Measurements from ENCODE around the gene SAMD4B.

The SAMD4B gene

GRCh38 chr19:39410017-39410830, 68.0 kb downstream of the SAMD4B start:
- Histone ChIP-seq H3K36me3 (ENCODE audit: control insufficient read depth, insufficient read depth, low read length) (peaks cover 7% of the 10 kb centered on the region), H3K27me3 (ENCODE audit: control insufficient read depth, insufficient read depth, low read length, poor library complexity, severe bottlenecking) (peaks cover 13% of the 10 kb centered on the region)
- 3% methylated on average over 35 of the region's 35 CpGs for WGBS, 2 experiments

GRCh38 chr19:39410831-39411080, 68.5 kb downstream of the SAMD4B start:
- H3K27ac ChIP-seq (ENCODE audit: insufficient read depth, low read depth, low read length, poor library complexity, severe bottlenecking), result no peak overlapping the region

More at GRCh38 chr19:39410017-39410830, 68.0 kb downstream of the SAMD4B start:
- H3K4me1 ChIP-seq (ENCODE audit: control insufficient read depth, insufficient read depth, low read length), result peaks cover 39% of the 10 kb centered on the region
- peak overlapping the region; percentile 48 for H3K4me3 ChIP-seq (ENCODE audit: insufficient read depth, low read depth, low read length)
- H3K9me3 ChIP-seq (ENCODE audit: control insufficient read depth, low read length), result no peaks in the 10 kb centered on the region
- H3K27ac ChIP-seq (ENCODE audit: insufficient read depth, low read depth, low read length, poor library complexity, severe bottlenecking), result no peak overlapping the region

GRCh38 chr19:39411081-39411831, 69.0 kb downstream of the SAMD4B start:
- WGBS, 2 experiments, result 48 to 52% methylated on average over 9 of the region's 9 CpGs

More at GRCh38 chr19:39410831-39411080, 68.5 kb downstream of the SAMD4B start:
- Histone ChIP-seq H3K9me3 (ENCODE audit: control insufficient read depth, low read length) (no peaks in the 10 kb centered on the region), H3K27me3 (ENCODE audit: control insufficient read depth, insufficient read depth, low read length, poor library complexity, severe bottlenecking) (peaks cover 13% of the 10 kb centered on the region), H3K36me3 (ENCODE audit: control insufficient read depth, insufficient read depth, low read length) (peaks cover 8% of the 10 kb centered on the region), H3K4me1 (ENCODE audit: control insufficient read depth, insufficient read depth, low read length) (peaks cover 43% of the 10 kb centered on the region), H3K4me3 (ENCODE audit: insufficient read depth, low read depth, low read length) (no peak overlapping the region)
- 66 to 80% methylated on average over 1 of the region's 1 CpG for WGBS, 2 experiments

GRCh38 chr19:39411832-39412099, 69.5 kb downstream of the SAMD4B start:
- peaks cover 43% of the 10 kb centered on the region for H3K4me1 ChIP-seq (ENCODE audit: control insufficient read depth, insufficient read depth, low read length)
- WGBS, 2 experiments, result 4 to 5% methylated on average over 7 of the region's 7 CpGs
- H3K36me3 ChIP-seq (ENCODE audit: control insufficient read depth, insufficient read depth, low read length), result peaks cover 8% of the 10 kb centered on the region
- no peaks in the 10 kb centered on the region for H3K9me3 ChIP-seq (ENCODE audit: control insufficient read depth, low read length)
- H3K27me3 ChIP-seq (ENCODE audit: control insufficient read depth, insufficient read depth, low read length, poor library complexity, severe bottlenecking), result peaks cover 13% of the 10 kb centered on the region
- H3K4me3 ChIP-seq (ENCODE audit: insufficient read depth, low read depth, low read length), result peak overlapping the region; percentile 43
- H3K27ac ChIP-seq (ENCODE audit: insufficient read depth, low read depth, low read length, poor library complexity, severe bottlenecking), result no peak overlapping the region

More at GRCh38 chr19:39411081-39411831, 69.0 kb downstream of the SAMD4B start:
- no peaks in the 10 kb centered on the region for H3K9me3 ChIP-seq (ENCODE audit: control insufficient read depth, low read length)
- H3K4me1 ChIP-seq (ENCODE audit: control insufficient read depth, insufficient read depth, low read length), result peaks cover 43% of the 10 kb centered on the region
- H3K4me3 ChIP-seq (ENCODE audit: insufficient read depth, low read depth, low read length), result no peak overlapping the region
- peaks cover 8% of the 10 kb centered on the region for H3K36me3 ChIP-seq (ENCODE audit: control insufficient read depth, insufficient read depth, low read length)
- H3K27ac ChIP-seq (ENCODE audit: insufficient read depth, low read depth, low read length, poor library complexity, severe bottlenecking), result no peak overlapping the region
- H3K27me3 ChIP-seq (ENCODE audit: control insufficient read depth, insufficient read depth, low read length, poor library complexity, severe bottlenecking), result peaks cover 13% of the 10 kb centered on the region

GRCh38 chr19:39412100-39412866, 70.1 kb downstream of the SAMD4B start, which contains the start of gene PLEKHG2:
Gene PLEKHG2, plus strand, starts transcription at chr19:39412669. Its CDS starts 1,418 bp downstream, at chr19:39414087.
- H3K36me3 ChIP-seq (ENCODE audit: control insufficient read depth, insufficient read depth, low read length), result peaks cover 8% of the 10 kb centered on the region
- H3K4me1 ChIP-seq (ENCODE audit: control insufficient read depth, insufficient read depth, low read length), result peaks cover 40% of the 10 kb centered on the region
- H3K9me3 ChIP-seq (ENCODE audit: control insufficient read depth, low read length), result no peaks in the 10 kb centered on the region
- peak within 1 kb of the TSS; percentile 85 for H3K27ac ChIP-seq (ENCODE audit: insufficient read depth, low read depth, low read length, poor library complexity, severe bottlenecking)
- H3K27me3 ChIP-seq (ENCODE audit: control insufficient read depth, insufficient read depth, low read length, poor library complexity, severe bottlenecking), result peaks cover 8% of the 10 kb centered on the region
- peak within 1 kb of the TSS; percentile 91 for H3K4me3 ChIP-seq (ENCODE audit: insufficient read depth, low read depth, low read length)
- 0% methylated on average over 60 of the region's 60 CpGs for WGBS, 2 experiments

- Histone ChIP-seq H3K4me1 (ENCODE audit: control insufficient read depth, insufficient read depth, low read length) (peaks cover 34% of the 10 kb centered on the region), H3K27ac (ENCODE audit: insufficient read depth, low read depth, low read length, poor library complexity, severe bottlenecking) (peak overlapping the region; percentile 85), H3K27me3 (ENCODE audit: control insufficient read depth, insufficient read depth, low read length, poor library complexity, severe bottlenecking) (peaks cover 2% of the 10 kb centered on the region), H3K9me3 (ENCODE audit: control insufficient read depth, low read length) (no peaks in the 10 kb centered on the region), H3K4me3 (ENCODE audit: insufficient read depth, low read depth, low read length) (peak overlapping the region; percentile 91), H3K36me3 (ENCODE audit: control insufficient read depth, insufficient read depth, low read length) (peaks cover 8% of the 10 kb centered on the region)
- 0% methylated on average over 24 of the region's 24 CpGs for WGBS, 2 experiments
Observed at GRCh38 chr19:39412867-39413271, 70.6 kb downstream of the SAMD4B start.

GRCh38 chr19:39413272-39413910, 71.2 kb downstream of the SAMD4B start:
- WGBS, 2 experiments, result 0 to 1% methylated on average over 54 of the region's 54 CpGs
- H3K4me3 ChIP-seq (ENCODE audit: insufficient read depth, low read depth, low read length), result peak overlapping the region; percentile 91
- peaks cover 10% of the 10 kb centered on the region for H3K36me3 ChIP-seq (ENCODE audit: control insufficient read depth, insufficient read depth, low read length)
- no peaks in the 10 kb centered on the region for H3K9me3 ChIP-seq (ENCODE audit: control insufficient read depth, low read length)
- no peaks in the 10 kb centered on the region for H3K27me3 ChIP-seq (ENCODE audit: control insufficient read depth, insufficient read depth, low read length, poor library complexity, severe bottlenecking)
- peak overlapping the region; percentile 85 for H3K27ac ChIP-seq (ENCODE audit: insufficient read depth, low read depth, low read length, poor library complexity, severe bottlenecking)
- peaks cover 32% of the 10 kb centered on the region for H3K4me1 ChIP-seq (ENCODE audit: control insufficient read depth, insufficient read depth, low read length)

- WGBS, 2 experiments, result 21 to 22% methylated on average over 18 of the region's 18 CpGs
- Histone ChIP-seq H3K4me3 (ENCODE audit: insufficient read depth, low read depth, low read length) (peak overlapping the region; percentile 91), H3K27me3 (ENCODE audit: control insufficient read depth, insufficient read depth, low read length, poor library complexity, severe bottlenecking) (no peaks in the 10 kb centered on the region), H3K27ac (ENCODE audit: insufficient read depth, low read depth, low read length, poor library complexity, severe bottlenecking) (peak overlapping the region; percentile 85), H3K4me1 (ENCODE audit: control insufficient read depth, insufficient read depth, low read length) (peaks cover 32% of the 10 kb centered on the region), H3K9me3 (ENCODE audit: control insufficient read depth, low read length) (no peaks in the 10 kb centered on the region), H3K36me3 (ENCODE audit: control insufficient read depth, insufficient read depth, low read length) (peaks cover 17% of the 10 kb centered on the region)
Observed at GRCh38 chr19:39413911-39414608, 71.8 kb downstream of the SAMD4B start.

Measured in ectodermal cell (in vitro differentiated cells).